Sigmoid colon (tissue), 3 donors: ENCODE results near the gene CNPY1.

Experiments
- CTCF ChIP-seq, 4 experiments: fragments of 450-650 bp in 3 of 4; fragments of 200-600 bp in 1 of 4; IDR thresholded peaks; one replicate each; pipeline ENCODE4 v1.5.1; 2016 to 2019; ENCODE audit warnings: antibody characterized with exemption in 4 of 4, mild to moderate bottlenecking in 3 of 4, moderate library complexity in 2 of 4
- POLR2A ChIP-seq, 2 donors: fragments of 450-650 bp; IDR thresholded peaks; one replicate each; pipeline ENCODE4 v1.6.1; 2016; ENCODE audit warnings: antibody characterized with exemption in 2 of 2, mild to moderate bottlenecking in 2 of 2, moderate library complexity in 2 of 2

GRCh38 chr7:155462163-155462735 is 84.1 kb downstream of the CNPY1 start:
- TF ChIP-seq CTCF (IDR thresholded peaks at IDR 0.05) (no peak), POLR2A (IDR thresholded peaks at IDR 0.05) (no peak)
